IMR-90 (cell line): ENCODE data around the gene ZNF208.

ENCODE experiments used
- CEBPB ChIP-seq: IDR thresholded peaks from 2 replicates; pipeline ENCODE4 v1.6.1; 2012; ENCODE audit warnings: low read depth, low read length, improper control_type of control experiment
- POLR2A ChIP-seq: IDR thresholded peaks from 2 replicates; pipeline ENCODE4 v1.6.1; 2012; ENCODE audit warnings: mild to moderate bottlenecking, low read depth, low read length
- RAD21 ChIP-seq: IDR thresholded peaks from 2 replicates; pipeline ENCODE4 v1.6.1; 2012; ENCODE audit warnings: low read length, improper control_type of control experiment

GRCh38 chr19:21922276-21922675, 88.5 kb downstream of the ZNF208 start:
- TF ChIP-seq POLR2A: no peak
- TF ChIP-seq RAD21: no peak
- TF ChIP-seq CEBPB: no peak
